ENCODE data around the gene GJB1.
"Not testable (repeated sequence)": the region's sequence is repeated elsewhere in the genome, so short reads cannot be mapped to it uniquely, and the experiment has no call there.

Gene GJB1

DNA sequence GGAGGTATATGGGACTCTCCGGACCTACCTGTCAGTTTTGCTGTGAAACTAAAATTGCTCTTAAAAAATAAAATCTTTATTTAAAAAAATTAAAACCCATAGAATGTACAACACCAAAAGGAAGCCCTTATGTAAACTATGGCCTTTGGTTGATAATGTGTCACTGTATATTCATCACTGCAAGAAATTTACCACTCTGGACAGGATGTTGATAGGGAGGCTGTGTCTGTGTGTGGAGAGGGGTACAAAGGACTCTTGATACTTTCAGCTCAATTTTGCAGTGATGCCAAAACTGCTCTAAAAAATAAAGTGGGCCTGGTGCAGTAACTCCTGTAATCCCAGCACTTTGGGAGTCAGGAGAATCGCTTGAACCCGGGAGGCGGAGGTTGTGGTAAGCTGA lies 33.8 kb downstream of the GJB1 start:
- DNase-seq: peak; percentile 10

GRCh38 chrX:71268624-71269023 lies 45.6 kb downstream of the GJB1 start:
- not testable (repeated sequence) for DNase-seq

DNA sequence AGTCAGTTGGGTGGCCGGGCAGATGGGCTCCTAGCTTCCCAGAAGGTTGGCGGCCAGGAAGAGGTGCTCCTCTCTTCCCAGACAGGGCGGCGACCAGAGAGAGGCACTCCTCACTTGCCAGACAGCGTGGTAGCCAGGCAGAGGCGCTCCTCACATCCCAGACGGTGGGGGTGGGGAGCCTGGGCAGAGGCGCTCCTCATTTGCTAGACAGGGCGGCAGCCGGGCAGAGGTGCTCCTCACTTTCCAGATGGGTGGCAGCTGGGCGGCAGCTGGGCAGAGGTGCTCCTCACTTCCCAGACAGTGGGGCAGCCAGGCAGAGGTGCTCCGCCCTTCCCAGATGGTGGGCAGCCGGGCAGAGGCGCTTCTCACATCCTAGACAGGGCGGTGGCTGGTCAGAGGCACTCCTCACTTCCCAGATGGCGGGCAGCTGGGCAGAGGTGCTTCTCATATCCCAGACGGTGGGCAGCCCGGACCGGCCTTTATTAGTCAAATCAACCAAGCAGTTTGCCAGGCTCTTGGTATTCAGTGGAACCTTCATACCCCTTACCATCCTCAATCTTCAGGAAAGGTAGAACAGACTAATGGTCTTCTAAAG lies 46.9 kb downstream of the GJB1 start:
- DNase-seq: no peak

- not testable (repeated sequence) for DNase-seq
These were observed 49.3 kb downstream of the GJB1 start for GRCh38 chrX:71272313-71272712.

Data from DMS79 treated with DMSO at 0.1 percent for 48 hours (cell line).